ENCODE measurements around the gene NGDN.

Gene NGDN

GRCh38 chr14:23465261-23465660 is 4.2 kb upstream of the NGDN start:
- no peak overlapping the region for H2AK5ac ChIP-seq (ENCODE audit: low read length, severe bottlenecking)
- peaks cover under 1% of the 10 kb centered on the region for H3K79me1 ChIP-seq (replicated peaks; ENCODE audit: low read length, poor library complexity, severe bottlenecking)
- H3K27ac ChIP-seq (ENCODE audit: low read length, poor library complexity, severe bottlenecking) = no peak overlapping the region
- H2BK120ac ChIP-seq (ENCODE audit: low read depth, low read length) = no peak overlapping the region
- no peak overlapping the region for H2BK15ac ChIP-seq (ENCODE audit: low read depth, poor library complexity, severe bottlenecking)
- no peak overlapping the region for H4K8ac ChIP-seq (ENCODE audit: low read length)
- H3K4me2 ChIP-seq (ENCODE audit: low read length, poor library complexity, severe bottlenecking) = no peak overlapping the region
- H3K9ac ChIP-seq (ENCODE audit: low read length) = no peak overlapping the region
- H3K4me3 ChIP-seq (ENCODE audit: insufficient read depth in 1 of 2, low read depth in 1 of 2, low read length in 2 of 2) = no peak overlapping the region
- no peak overlapping the region for H2BK5ac ChIP-seq (ENCODE audit: low read depth, low read length, poor library complexity, severe bottlenecking)
- H2BK12ac ChIP-seq (ENCODE audit: low read length in 2 of 2) = no peak overlapping the region
- WGBS = 87% methylated on average over 3 of the region's 3 CpGs
- no peak overlapping the region for H3K23ac ChIP-seq (ENCODE audit: low read length in 2 of 2)
- no peaks in the 10 kb centered on the region for H3K36me3 ChIP-seq (ENCODE audit: control insufficient read depth in 1 of 2, insufficient read depth in 2 of 2, low read depth in 1 of 2, low read length in 2 of 2)
- no peak overlapping the region for H4K91ac ChIP-seq (ENCODE audit: low read length)
- no peak for DNase-seq
- no peak overlapping the region for H2AFZ ChIP-seq (ENCODE audit: low read depth, low read length)
- no peak overlapping the region for H3K18ac ChIP-seq (ENCODE audit: low read depth in 1 of 2, low read length in 2 of 2)
- peaks cover 4% of the 10 kb centered on the region for H3K4me1 ChIP-seq (ENCODE audit: control insufficient read depth, insufficient read depth, low read depth, low read length)
- H3K9me3 ChIP-seq (ENCODE audit: control insufficient read depth, low read length) = no peaks in the 10 kb centered on the region
- H3K27me3 ChIP-seq (ENCODE audit: control insufficient read depth in 1 of 2, insufficient read depth in 1 of 2, low read length in 2 of 2) = peaks cover 0 to 6% of the 10 kb centered on the region in 2 experiments
- no peak overlapping the region for H3K14ac ChIP-seq (ENCODE audit: low read length in 2 of 2)
- H3K4ac ChIP-seq (ENCODE audit: low read depth in 1 of 2, low read length in 2 of 2) = no peak overlapping the region

DNA sequence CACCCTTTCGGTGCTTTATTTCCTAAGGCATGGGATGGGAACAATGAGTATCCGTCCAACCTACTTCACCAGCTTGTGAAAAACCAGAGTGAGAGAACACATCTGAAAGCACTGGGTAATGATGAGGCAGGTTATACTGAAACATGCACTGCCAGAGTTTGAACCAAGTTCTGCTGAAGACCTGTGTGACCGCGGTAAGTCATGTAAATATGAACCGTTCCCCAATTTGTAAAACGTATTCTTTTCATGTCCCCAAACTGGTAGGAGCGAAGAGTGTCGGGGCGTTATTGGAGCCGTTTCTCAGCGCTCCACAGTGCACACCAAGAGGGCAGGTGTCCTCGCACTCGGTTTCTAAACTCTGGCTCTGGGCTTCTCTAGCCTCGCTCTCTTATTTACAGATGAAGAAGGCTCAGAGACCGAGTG is 788 bp upstream of the NGDN start:
- Histone ChIP-seq H3K9ac (ENCODE audit: low read length) (peak overlapping the region; percentile 52), H2AFZ (ENCODE audit: low read depth, low read length) (peak overlapping the region; percentile 99), H3K9me3 (ENCODE audit: control insufficient read depth, low read length) (no peaks in the 10 kb centered on the region), H2BK12ac (ENCODE audit: low read length in 2 of 2) (no peak overlapping the region), H2BK5ac (ENCODE audit: low read depth, low read length, poor library complexity, severe bottlenecking) (no peak overlapping the region), H3K4me1 (ENCODE audit: control insufficient read depth, insufficient read depth, low read depth, low read length) (peaks cover 4% of the 10 kb centered on the region), H3K36me3 (ENCODE audit: control insufficient read depth in 1 of 2, insufficient read depth in 2 of 2, low read depth in 1 of 2, low read length in 2 of 2) (peaks cover 14 to 30% of the 10 kb centered on the region in 2 experiments), H4K91ac (ENCODE audit: low read length) (no peak overlapping the region), H4K8ac (ENCODE audit: low read length) (peak overlapping the region; percentile 99), H2BK15ac (ENCODE audit: low read depth, poor library complexity, severe bottlenecking) (no peak overlapping the region), H3K4ac (ENCODE audit: low read depth in 1 of 2, low read length in 2 of 2) (peak overlapping the region in 1 of 2 experiments; percentile 73), H3K23ac (ENCODE audit: low read length in 2 of 2) (no peak overlapping the region), H2BK120ac (ENCODE audit: low read depth, low read length) (no peak overlapping the region), H2AK5ac (ENCODE audit: low read length, severe bottlenecking) (no peak overlapping the region), H3K27ac (ENCODE audit: low read length, poor library complexity, severe bottlenecking) (peak overlapping the region; percentile 67), H3K27me3 (ENCODE audit: control insufficient read depth in 1 of 2, insufficient read depth in 1 of 2, low read length in 2 of 2) (no peaks in the 10 kb centered on the region), H3K18ac (ENCODE audit: low read depth in 1 of 2, low read length in 2 of 2) (peak overlapping the region; percentile 61 to 84), H3K4me2 (ENCODE audit: low read length, poor library complexity, severe bottlenecking) (peak overlapping the region; percentile 67), H3K4me3 (ENCODE audit: insufficient read depth in 1 of 2, low read depth in 1 of 2, low read length in 2 of 2) (peak overlapping the region; percentile 24 to 76), H3K79me1 (replicated peaks; ENCODE audit: low read length, poor library complexity, severe bottlenecking) (peaks cover 17% of the 10 kb centered on the region), H3K14ac (ENCODE audit: low read length in 2 of 2) (peak overlapping the region in 1 of 2 experiments; percentile 11)
- 81% methylated on average over 15 of the region's 15 CpGs for WGBS
- no peak for DNase-seq

DNA sequence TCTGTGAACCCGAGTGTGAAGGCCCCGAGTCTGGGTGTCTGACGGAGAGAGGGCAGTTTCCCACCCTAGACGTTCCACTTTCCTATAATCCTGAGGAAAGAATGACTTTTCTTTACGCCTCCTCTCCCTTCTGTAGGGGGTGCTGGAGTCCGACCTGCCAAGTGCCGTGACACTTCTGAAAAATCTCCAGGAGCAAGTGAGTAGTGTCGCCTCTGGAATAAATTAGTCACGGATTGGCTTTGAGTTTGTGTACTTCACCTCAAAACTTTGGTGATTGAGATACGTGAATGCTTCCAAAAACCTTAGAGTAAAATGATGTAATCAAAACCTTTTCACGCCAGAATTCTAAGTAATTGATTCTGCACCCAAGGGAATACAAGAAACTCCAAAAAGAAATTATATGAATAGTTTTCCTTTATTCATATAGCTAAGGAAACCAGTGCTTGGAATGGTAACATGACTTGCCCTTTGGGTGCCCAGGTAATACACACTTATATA is 452 bp downstream of the NGDN start:
- Histone ChIP-seq H3K4ac (ENCODE audit: low read depth in 1 of 2, low read length in 2 of 2) (no peak overlapping the region), H3K36me3 (ENCODE audit: control insufficient read depth in 1 of 2, insufficient read depth in 2 of 2, low read depth in 1 of 2, low read length in 2 of 2) (peaks cover 15 to 43% of the 10 kb centered on the region in 2 experiments), H2BK12ac (ENCODE audit: low read length in 2 of 2) (no peak overlapping the region), H3K4me2 (ENCODE audit: low read length, poor library complexity, severe bottlenecking) (peak overlapping the region; percentile 66), H2AFZ (ENCODE audit: low read depth, low read length) (no peak overlapping the region), H2BK15ac (ENCODE audit: low read depth, poor library complexity, severe bottlenecking) (no peak overlapping the region), H3K27me3 (ENCODE audit: control insufficient read depth in 1 of 2, insufficient read depth in 1 of 2, low read length in 2 of 2) (no peaks in the 10 kb centered on the region), H2BK5ac (ENCODE audit: low read depth, low read length, poor library complexity, severe bottlenecking) (no peak overlapping the region), H3K14ac (ENCODE audit: low read length in 2 of 2) (no peak overlapping the region), H3K79me1 (replicated peaks; ENCODE audit: low read length, poor library complexity, severe bottlenecking) (peaks cover 22% of the 10 kb centered on the region), H3K18ac (ENCODE audit: low read depth in 1 of 2, low read length in 2 of 2) (peak overlapping the region; percentile 13 to 59), H3K23ac (ENCODE audit: low read length in 2 of 2) (no peak overlapping the region), H3K4me1 (ENCODE audit: control insufficient read depth, insufficient read depth, low read depth, low read length) (peaks cover 4% of the 10 kb centered on the region), H2AK5ac (ENCODE audit: low read length, severe bottlenecking) (no peak overlapping the region), H4K8ac (ENCODE audit: low read length) (peak overlapping the region; percentile 99), H3K9ac (ENCODE audit: low read length) (peak overlapping the region; percentile 98), H3K9me3 (ENCODE audit: control insufficient read depth, low read length) (no peaks in the 10 kb centered on the region), H3K27ac (ENCODE audit: low read length, poor library complexity, severe bottlenecking) (peak overlapping the region; percentile 29), H2BK120ac (ENCODE audit: low read depth, low read length) (peak overlapping the region; percentile 23), H4K91ac (ENCODE audit: low read length) (peak overlapping the region; percentile 75), H3K4me3 (ENCODE audit: insufficient read depth in 1 of 2, low read depth in 1 of 2, low read length in 2 of 2) (peak overlapping the region; percentile 70 to 96)
- 12% methylated on average over 5 of the region's 11 CpGs for WGBS
- DNase-seq = no peak

DNA sequence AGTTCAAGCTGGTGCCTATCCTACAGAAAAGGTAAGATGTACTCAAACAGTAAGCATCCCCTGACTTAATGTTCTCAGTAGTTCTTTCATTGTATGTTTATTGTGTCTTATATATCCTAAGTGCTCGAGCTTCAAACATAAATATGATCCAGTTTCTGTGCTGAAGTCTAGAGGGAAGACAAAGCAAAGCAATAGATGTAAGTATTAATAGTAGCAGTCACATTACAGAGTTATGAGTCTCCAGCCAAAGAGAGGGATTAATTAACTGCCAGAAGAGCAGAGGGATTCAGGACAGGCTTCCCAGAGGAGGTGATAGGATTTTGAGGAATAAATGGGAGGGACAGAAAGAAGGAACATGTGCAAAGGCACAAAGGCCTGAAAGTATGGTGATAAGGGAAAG is 1.4 kb downstream of the NGDN start:
- Histone ChIP-seq H3K18ac (ENCODE audit: low read depth in 1 of 2, low read length in 2 of 2) (no peak overlapping the region), H2BK120ac (ENCODE audit: low read depth, low read length) (no peak overlapping the region), H4K91ac (ENCODE audit: low read length) (no peak overlapping the region), H3K23ac (ENCODE audit: low read length in 2 of 2) (no peak overlapping the region), H3K9me3 (ENCODE audit: control insufficient read depth, low read length) (no peaks in the 10 kb centered on the region), H3K27ac (ENCODE audit: low read length, poor library complexity, severe bottlenecking) (no peak overlapping the region), H3K14ac (ENCODE audit: low read length in 2 of 2) (no peak overlapping the region), H4K8ac (ENCODE audit: low read length) (no peak overlapping the region), H3K79me1 (replicated peaks; ENCODE audit: low read length, poor library complexity, severe bottlenecking) (peaks cover 23% of the 10 kb centered on the region), H2AK5ac (ENCODE audit: low read length, severe bottlenecking) (no peak overlapping the region), H2BK5ac (ENCODE audit: low read depth, low read length, poor library complexity, severe bottlenecking) (no peak overlapping the region), H3K27me3 (ENCODE audit: control insufficient read depth in 1 of 2, insufficient read depth in 1 of 2, low read length in 2 of 2) (no peaks in the 10 kb centered on the region), H3K4me2 (ENCODE audit: low read length, poor library complexity, severe bottlenecking) (no peak overlapping the region), H2BK12ac (ENCODE audit: low read length in 2 of 2) (no peak overlapping the region), H2BK15ac (ENCODE audit: low read depth, poor library complexity, severe bottlenecking) (no peak overlapping the region), H3K9ac (ENCODE audit: low read length) (peak overlapping the region; percentile 98), H2AFZ (ENCODE audit: low read depth, low read length) (no peak overlapping the region), H3K36me3 (ENCODE audit: control insufficient read depth in 1 of 2, insufficient read depth in 2 of 2, low read depth in 1 of 2, low read length in 2 of 2) (peaks cover 17 to 53% of the 10 kb centered on the region in 2 experiments), H3K4ac (ENCODE audit: low read depth in 1 of 2, low read length in 2 of 2) (no peak overlapping the region), H3K4me3 (ENCODE audit: insufficient read depth in 1 of 2, low read depth in 1 of 2, low read length in 2 of 2) (no peak overlapping the region), H3K4me1 (ENCODE audit: control insufficient read depth, insufficient read depth, low read depth, low read length) (peaks cover 4% of the 10 kb centered on the region)
- no peak for DNase-seq
- WGBS = 97% methylated on average over 1 of the region's 1 CpG

All from mesenchymal stem cell (in vitro differentiated cells and primary cell).